ENCODE data around the gene UTP14A.
"Not testable (repeated sequence)": the region's sequence is repeated elsewhere in the genome, so short reads cannot be mapped to it uniquely, and the experiment has no call there.

The UTP14A gene, protein sequence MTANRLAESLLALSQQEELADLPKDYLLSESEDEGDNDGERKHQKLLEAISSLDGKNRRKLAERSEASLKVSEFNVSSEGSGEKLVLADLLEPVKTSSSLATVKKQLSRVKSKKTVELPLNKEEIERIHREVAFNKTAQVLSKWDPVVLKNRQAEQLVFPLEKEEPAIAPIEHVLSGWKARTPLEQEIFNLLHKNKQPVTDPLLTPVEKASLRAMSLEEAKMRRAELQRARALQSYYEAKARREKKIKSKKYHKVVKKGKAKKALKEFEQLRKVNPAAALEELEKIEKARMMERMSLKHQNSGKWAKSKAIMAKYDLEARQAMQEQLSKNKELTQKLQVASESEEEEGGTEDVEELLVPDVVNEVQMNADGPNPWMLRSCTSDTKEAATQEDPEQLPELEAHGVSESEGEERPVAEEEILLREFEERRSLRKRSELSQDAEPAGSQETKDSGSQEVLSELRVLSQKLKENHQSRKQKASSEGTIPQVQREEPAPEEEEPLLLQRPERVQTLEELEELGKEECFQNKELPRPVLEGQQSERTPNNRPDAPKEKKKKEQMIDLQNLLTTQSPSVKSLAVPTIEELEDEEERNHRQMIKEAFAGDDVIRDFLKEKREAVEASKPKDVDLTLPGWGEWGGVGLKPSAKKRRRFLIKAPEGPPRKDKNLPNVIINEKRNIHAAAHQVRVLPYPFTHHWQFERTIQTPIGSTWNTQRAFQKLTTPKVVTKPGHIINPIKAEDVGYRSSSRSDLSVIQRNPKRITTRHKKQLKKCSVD

DNA sequence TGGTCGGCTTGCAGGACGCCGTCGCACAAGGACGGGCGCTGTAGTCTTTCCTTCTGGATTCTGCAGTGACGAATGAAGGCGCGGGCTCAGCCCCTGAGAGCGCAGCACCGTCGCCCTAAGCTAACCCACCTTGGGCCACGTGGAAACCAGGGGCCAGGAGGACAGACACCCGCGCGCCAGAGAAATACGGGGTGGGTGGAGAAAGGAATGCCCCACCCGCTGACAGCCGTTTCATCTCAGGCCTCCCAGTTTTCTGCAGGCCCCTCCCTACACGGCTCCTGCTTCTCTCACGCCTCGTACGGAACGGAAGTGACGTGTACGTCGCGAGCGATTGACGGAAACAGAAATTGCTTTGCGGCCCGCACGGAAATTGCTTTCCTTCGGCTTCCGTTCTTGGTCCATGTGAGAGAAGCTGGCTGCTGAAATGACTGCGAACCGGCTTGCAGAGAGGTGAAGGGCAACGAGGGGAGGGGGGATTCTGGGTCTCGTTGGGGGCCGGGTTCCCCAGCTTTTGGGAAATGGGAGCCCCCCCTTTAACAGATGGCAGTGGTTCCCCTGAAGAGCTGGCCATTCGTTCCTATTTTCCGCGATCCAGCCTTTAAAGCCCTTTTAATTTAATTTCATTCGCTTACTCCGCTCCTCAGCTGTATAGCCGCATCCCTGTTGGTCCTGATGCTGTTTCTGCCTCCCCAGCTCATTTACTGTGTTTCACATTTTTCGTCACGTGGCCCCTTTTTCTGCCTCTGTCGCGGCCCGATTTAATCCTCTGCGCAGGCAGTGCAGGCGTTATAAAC lies at the start of gene UTP14A:
UTP14A (plus strand) TSS at position 378 of the 794 bp plus-strand sequence; CDS start at position 425, 47 bp downstream.
- no peaks in the 10 kb centered on the region for H3K27me3 Mint-ChIP-seq
- peaks cover 8% of the 10 kb centered on the region for H3K36me3 Mint-ChIP-seq
- peak; percentile 53 to 54 for DNase-seq (ENCODE audit: low spot score in 2 of 2)

DNA sequence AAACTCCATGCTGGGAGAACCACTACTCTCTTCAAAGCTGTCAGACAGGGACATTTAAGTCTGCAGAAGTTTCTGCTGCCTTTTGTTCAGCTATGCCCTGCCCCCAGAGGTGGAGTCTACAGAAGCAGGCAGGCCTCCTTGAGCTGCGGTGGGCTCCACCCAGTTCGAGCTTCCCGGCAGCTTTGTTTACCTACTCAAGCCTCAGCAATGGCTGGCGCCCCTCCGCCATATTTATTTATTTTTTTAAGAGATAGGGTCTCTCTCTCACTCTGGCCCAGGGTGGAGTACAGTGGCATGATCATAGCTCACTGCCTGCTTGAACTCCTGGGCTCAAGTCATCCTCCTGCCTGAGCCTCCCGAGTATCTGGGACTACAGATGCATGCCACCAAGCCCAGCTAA lies 46.8 kb upstream of the UTP14A start:
- H3K27me3 Mint-ChIP-seq; H3K9me3 Mint-ChIP-seq; H3K4me3 Mint-ChIP-seq; H3K4me1 Mint-ChIP-seq; H3K36me3 Mint-ChIP-seq; ATAC-seq (ENCODE audit: low read depth); DNase-seq (ENCODE audit: low spot score in 2 of 2); H3K27ac Mint-ChIP-seq: not testable (repeated sequence)

More for the DNA sequence above, at the start of gene UTP14A:
- Mint-ChIP-seq H3K9me3 (no peaks in the 10 kb centered on the region), H3K4me3 (peak within 1 kb of the TSS; percentile 92), H3K4me1 (peaks cover 1% of the 10 kb centered on the region), H3K27ac (peak within 1 kb of the TSS; percentile 63)
- ATAC-seq (ENCODE audit: low read depth), result peak; percentile 94

DNA sequence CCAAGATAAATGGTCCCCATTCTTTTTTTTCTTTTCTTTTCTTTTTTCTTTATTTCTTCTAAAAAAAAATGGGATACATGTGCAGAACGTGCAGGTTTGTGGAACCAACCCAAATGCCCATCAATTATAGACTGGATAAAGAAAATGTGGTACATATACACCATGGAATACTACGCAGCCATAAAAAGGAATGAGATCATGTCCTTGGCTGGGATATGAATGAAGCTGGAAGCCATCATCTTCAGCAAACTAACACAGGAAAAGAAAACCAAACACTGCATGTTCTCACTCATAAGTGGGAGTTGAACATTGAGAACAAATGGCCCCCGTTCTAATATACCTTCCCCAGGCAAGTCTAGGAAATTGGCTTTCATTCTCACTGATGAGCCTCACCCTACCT lies 39.6 kb upstream of the UTP14A start:
- H3K27ac Mint-ChIP-seq; H3K27me3 Mint-ChIP-seq; H3K9me3 Mint-ChIP-seq; H3K36me3 Mint-ChIP-seq; DNase-seq (ENCODE audit: low spot score in 2 of 2); H3K4me1 Mint-ChIP-seq; ATAC-seq (ENCODE audit: low read depth); H3K4me3 Mint-ChIP-seq: not testable (repeated sequence)

DNA sequence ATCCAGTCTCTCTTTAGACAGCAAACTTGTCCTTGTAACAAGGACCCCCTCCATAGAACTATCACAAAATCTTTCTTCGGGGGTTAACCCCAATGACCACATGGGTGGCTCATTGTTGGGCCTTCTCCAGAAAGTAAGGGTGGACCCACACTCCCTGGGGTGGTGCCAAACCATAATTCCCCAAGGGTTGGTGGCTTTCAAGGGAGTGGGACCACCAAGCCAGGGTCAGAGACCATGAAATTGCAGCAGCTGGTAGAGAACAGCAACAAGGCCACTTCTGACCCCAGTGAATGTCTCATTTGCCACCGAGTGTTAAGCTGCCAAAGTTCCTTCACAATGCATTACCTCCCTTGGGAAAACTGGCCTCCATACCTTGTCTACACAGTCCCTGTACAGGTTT lies 33.4 kb upstream of the UTP14A start:
- peaks cover 1% of the 10 kb centered on the region for H3K27me3 Mint-ChIP-seq

DNA sequence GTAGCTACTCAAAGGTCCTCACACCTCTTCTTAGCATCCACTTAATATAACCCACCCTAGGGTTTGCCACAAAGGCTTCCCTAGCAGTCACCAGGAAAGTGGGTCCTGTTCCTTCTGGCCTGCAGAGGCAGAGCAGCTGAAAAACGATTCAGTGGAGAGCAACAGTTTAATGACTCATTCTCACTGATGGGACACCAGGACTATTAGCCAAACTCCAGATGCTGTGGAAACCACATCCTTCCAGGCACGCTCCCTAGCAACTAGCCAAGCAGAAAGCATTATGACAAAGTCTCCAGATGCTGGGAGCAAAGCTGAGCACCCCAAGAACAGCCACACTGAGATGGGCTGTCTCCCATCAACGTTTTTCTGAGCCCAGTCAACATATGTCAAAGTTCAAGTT lies 30.3 kb upstream of the UTP14A start:
- no peak for DNase-seq (ENCODE audit: low spot score in 2 of 2)
- H3K4me3 Mint-ChIP-seq, result no peak overlapping the region
- H3K27me3 Mint-ChIP-seq, result peaks cover 1% of the 10 kb centered on the region
- no peaks in the 10 kb centered on the region for H3K9me3 Mint-ChIP-seq
- H3K4me1 Mint-ChIP-seq, result no peaks in the 10 kb centered on the region
- no peaks in the 10 kb centered on the region for H3K36me3 Mint-ChIP-seq
- no peak for ATAC-seq (ENCODE audit: low read depth)
- H3K27ac Mint-ChIP-seq, result no peak overlapping the region

More for the DNA sequence above, 33.4 kb upstream of the UTP14A start:
- no peaks in the 10 kb centered on the region for H3K4me1 Mint-ChIP-seq
- H3K4me3 Mint-ChIP-seq, result no peak overlapping the region
- no peaks in the 10 kb centered on the region for H3K36me3 Mint-ChIP-seq
- ATAC-seq (ENCODE audit: low read depth) (no peak), DNase-seq (ENCODE audit: low spot score in 2 of 2) (no peak)
- no peaks in the 10 kb centered on the region for H3K9me3 Mint-ChIP-seq
- no peak overlapping the region for H3K27ac Mint-ChIP-seq

DNA sequence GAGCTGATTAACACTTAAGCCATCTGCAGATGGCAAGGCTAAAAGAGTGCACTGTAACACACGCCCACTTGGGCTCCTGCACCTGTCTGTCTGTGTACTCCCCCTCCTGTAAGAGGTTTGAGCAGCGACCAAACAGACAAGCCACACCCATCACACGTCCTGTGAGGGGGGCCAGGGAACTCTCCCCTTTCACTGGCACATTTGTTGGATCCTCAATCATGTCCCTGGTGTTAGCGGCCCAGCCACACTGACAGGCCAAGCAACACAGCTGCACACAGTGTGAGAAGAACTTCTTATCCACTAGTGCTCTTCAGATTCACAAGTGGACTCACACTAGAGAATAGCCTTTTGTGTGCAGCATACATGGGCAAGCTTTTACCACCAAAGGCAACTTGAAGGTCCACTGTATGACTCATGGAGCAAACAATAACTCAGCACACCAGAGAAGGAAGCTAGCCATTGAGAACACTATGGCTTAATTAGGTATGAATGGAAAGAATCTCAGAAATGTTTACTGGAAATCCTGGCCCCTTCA lies 29.1 kb upstream of the UTP14A start:
- DNase-seq (ENCODE audit: low spot score in 2 of 2), result no peak
- no peaks in the 10 kb centered on the region for H3K36me3 Mint-ChIP-seq
- H3K9me3 Mint-ChIP-seq, result no peaks in the 10 kb centered on the region
- no peak overlapping the region for H3K4me3 Mint-ChIP-seq
- ATAC-seq (ENCODE audit: low read depth), result no peak
- no peaks in the 10 kb centered on the region for H3K4me1 Mint-ChIP-seq
- H3K27me3 Mint-ChIP-seq, result peaks cover 1% of the 10 kb centered on the region
- no peak overlapping the region for H3K27ac Mint-ChIP-seq

DNA sequence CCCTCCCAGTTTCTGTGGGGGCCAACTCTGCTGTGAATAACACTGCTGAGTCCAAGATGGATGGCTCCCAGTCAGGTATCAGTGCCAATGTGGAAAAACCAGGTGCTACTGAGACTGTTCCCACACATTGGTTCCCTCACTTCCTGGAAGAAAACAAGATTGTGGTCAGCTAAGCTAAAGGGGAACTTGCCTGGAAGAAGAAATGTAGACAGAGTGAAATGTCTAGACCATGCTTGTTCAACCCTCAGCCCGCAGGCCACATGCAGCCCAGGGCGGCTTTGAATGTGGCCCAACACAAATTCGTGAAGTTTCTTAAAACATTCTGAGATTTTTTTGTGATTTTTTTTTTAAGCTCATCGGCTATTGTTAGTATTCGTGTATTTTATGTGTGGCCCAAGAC lies 28.6 kb upstream of the UTP14A start:
- no peaks in the 10 kb centered on the region for H3K9me3 Mint-ChIP-seq
- peaks cover 1% of the 10 kb centered on the region for H3K27me3 Mint-ChIP-seq
- no peak overlapping the region for H3K4me3 Mint-ChIP-seq
- no peaks in the 10 kb centered on the region for H3K4me1 Mint-ChIP-seq
- H3K27ac Mint-ChIP-seq, result no peak overlapping the region
- no peak for ATAC-seq (ENCODE audit: low read depth)
- H3K36me3 Mint-ChIP-seq, result no peaks in the 10 kb centered on the region
- no peak for DNase-seq (ENCODE audit: low spot score in 2 of 2)

DNA sequence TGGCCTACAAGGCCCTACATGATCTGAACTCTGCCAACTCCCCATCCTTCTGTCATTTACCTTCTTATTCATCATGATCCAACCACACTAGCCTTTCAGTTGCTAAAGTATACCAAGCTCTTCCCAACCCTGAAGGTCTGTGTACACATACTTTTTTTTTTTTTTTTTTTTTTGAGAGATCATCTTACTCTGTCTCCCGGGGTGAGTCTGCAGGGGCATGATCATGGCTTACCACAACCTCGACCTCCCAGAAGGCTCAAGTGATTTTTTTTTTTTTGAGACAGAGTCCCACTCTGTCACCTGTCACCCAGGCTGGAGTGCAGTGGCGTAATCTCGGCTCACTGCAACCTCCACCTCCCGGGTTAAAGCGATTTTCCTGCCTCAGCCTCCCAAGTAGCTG lies 5.9 kb upstream of the UTP14A start:
- no peak overlapping the region for H3K4me3 Mint-ChIP-seq
- H3K36me3 Mint-ChIP-seq, result no peaks in the 10 kb centered on the region
- no peaks in the 10 kb centered on the region for H3K4me1 Mint-ChIP-seq
- H3K9me3 Mint-ChIP-seq, result no peaks in the 10 kb centered on the region
- ATAC-seq (ENCODE audit: low read depth) (no peak), DNase-seq (ENCODE audit: low spot score in 2 of 2) (no peak)
- H3K27me3 Mint-ChIP-seq, result no peaks in the 10 kb centered on the region
- no peak overlapping the region for H3K27ac Mint-ChIP-seq

DNA sequence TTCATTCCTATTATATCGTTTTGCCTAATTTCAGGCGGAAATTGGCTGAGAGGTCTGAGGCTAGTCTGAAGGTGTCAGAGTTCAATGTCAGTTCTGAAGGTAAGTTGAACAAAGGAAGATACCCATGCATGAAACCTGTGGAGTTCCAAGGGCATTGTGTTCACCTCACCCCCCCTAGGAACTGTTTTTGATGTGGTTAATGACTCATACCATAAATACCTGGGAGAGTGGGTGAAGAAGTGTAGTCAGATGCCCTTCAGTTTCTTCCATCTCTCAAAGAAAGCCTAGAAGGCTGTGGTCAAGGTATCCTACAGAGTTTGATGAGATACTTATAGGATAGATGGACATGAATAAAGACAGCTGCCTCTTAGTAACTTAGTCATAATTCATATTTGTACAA lies 2.7 kb downstream of the UTP14A start:
- DNase-seq (ENCODE audit: low spot score in 2 of 2) (no peak), ATAC-seq (ENCODE audit: low read depth) (no peak)
- H3K36me3 Mint-ChIP-seq, result peaks cover 11% of the 10 kb centered on the region
- peaks cover 2% of the 10 kb centered on the region for H3K4me1 Mint-ChIP-seq
- no peaks in the 10 kb centered on the region for H3K9me3 Mint-ChIP-seq
- H3K27ac Mint-ChIP-seq, result no peak overlapping the region
- H3K27me3 Mint-ChIP-seq, result no peaks in the 10 kb centered on the region
- no peak overlapping the region for H3K4me3 Mint-ChIP-seq

DNA sequence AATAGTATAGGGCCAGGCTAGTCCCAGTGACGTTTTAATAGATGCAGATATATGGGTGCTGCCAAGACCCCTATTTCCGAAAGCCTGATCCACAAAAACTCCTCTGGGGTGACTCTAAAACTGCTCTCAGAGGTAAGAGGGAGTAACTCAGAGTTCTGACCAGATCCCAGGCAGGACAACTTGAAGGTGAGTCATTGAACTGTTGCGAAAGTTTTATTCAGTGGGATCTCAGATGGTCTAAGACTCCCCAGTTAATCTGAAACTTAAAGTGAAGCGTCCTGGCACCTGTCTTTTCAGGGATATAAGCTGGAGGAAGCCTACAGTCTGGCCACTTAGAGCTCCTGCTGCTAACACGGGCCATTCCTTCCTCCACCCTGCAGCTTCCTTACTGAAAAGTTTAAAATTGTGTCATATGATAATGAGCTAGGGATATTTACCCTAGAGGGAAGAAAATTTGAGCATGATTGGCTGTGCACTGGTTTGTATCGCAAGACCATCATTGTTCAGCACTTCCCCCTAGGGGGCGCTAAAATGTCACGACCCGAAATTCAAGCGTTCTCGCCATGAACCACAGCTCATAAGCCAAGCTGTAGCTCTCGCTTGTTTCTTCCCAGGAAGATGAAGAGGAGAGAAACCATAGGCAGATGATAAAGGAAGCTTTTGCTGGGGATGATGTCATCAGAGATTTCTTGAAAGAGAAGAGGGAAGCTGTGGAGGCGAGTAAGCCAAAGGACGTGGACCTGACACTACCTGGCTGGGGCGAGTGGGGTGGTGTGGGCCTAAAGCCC lies 19.5 kb downstream of the UTP14A start:
- H3K27ac Mint-ChIP-seq, result no peak overlapping the region

DNA sequence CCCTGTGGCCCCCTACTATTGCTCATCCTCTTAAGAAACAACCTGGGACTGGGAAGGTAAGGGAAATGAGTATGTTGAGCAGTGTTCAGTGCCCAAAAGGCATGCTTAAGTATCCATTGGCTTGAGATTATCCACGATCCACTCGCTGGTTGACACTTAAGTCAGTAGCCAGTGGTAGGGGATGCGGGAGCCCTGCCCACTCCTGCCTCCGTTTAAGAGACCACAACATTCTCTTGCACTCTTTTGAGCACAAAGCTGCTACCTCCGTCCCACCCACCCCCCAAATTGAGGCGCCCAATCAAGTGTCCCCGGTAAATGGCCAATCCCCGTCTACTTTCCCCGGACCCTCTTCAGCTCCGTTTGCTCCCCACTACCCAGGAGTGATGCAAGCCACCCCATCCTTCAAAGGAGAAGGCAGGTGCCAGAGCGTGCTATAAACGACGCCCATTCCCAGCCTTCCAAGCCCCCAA lies 25.0 kb downstream of the UTP14A start:
- DNase-seq (ENCODE audit: low spot score in 2 of 2) (no peak), ATAC-seq (ENCODE audit: low read depth) (no peak)
- Mint-ChIP-seq H3K4me3 (peak overlapping the region; percentile 92), H3K4me1 (peaks cover 6% of the 10 kb centered on the region), H3K9me3 (no peaks in the 10 kb centered on the region), H3K27me3 (no peaks in the 10 kb centered on the region), H3K36me3 (peaks cover 4% of the 10 kb centered on the region), H3K27ac (peak overlapping the region; percentile 97)

More for the DNA sequence above, 19.5 kb downstream of the UTP14A start:
- ATAC-seq (ENCODE audit: low read depth) (peak; percentile 76), DNase-seq (ENCODE audit: low spot score in 2 of 2) (peak; percentile 68 to 70)
- peaks cover 6% of the 10 kb centered on the region for H3K4me1 Mint-ChIP-seq
- no peaks in the 10 kb centered on the region for H3K9me3 Mint-ChIP-seq
- no peaks in the 10 kb centered on the region for H3K27me3 Mint-ChIP-seq
- no peak overlapping the region for H3K4me3 Mint-ChIP-seq
- peaks cover 13% of the 10 kb centered on the region for H3K36me3 Mint-ChIP-seq

DNA sequence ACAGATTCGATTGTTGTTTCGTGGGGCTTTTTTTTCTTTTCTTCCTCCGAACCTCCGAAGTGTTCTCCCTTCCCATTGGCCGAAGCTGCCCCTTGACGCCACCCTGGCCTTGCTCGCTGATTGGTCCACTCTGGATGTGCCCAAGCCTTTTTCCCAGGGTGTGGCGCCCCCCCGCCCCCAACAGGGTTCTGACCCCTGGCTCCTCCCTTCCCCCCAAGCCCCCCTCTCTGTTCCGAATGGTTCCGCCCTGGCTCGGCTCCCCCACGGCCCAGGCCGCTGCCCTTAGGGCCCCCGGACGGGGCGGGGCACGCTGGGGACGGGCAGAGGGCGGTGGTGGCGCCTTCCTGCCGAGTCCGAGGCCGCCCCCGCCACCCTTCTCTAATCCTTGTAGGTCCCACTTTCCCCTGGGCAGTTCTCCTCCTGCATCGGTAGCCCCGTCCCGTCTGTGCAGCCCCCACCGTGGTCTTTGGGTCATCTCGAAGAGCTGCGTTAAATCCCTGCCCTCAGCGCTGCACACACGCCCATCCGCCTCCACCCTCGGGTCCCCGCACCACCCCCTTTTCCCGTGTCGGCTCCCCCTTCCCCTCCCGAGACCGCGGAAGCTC lies 25.5 kb downstream of the UTP14A start:
- ATAC-seq (ENCODE audit: low read depth) (peak; percentile 70), DNase-seq (ENCODE audit: low spot score in 2 of 2) (peak; percentile 62 to 65)
- Mint-ChIP-seq H3K36me3 (peaks cover 3% of the 10 kb centered on the region), H3K9me3 (no peaks in the 10 kb centered on the region), H3K27ac (peak overlapping the region; percentile 97), H3K4me3 (peak overlapping the region; percentile 92), H3K27me3 (no peaks in the 10 kb centered on the region), H3K4me1 (peaks cover 6% of the 10 kb centered on the region)

All from memory B cell (primary cell).